Hepatocyte (in vitro differentiated cells): ENCODE results near the gene TRIM21. TPM values are rescaled to one million over a fixed set of nuclear protein-coding genes. Genes with fewer than 3 reads are reported as not detected.

Experiments
- polyA plus RNA-seq: library from polyadenylated mRNA; unstranded; fragments of >200 nt; fragmentation: Nextera tagmentation; extraction: Ambion mirVana; gene quantifications from 2 replicates; pipeline ENCODE4 v1.2.1, GENCODE V29; 2016
- total RNA-seq: library from RNA; depleted of rRNA; stranded (reverse); fragments of >200 nt; gene quantifications from 2 replicates; pipeline ENCODE4 v1.2.3, GENCODE V29; 2014

TRIM21 gene
- total and polyA plus RNA-seq, 2 experiments from 2014 or later: 15.7 to 22.5 TPM

Other genes starting within 250 kb of the TRIM21 start
- gene OR52B4, start 25.3 kb downstream of the TRIM21 start, total RNA-seq: not detected in 2 replicates
- gene OR52B4, start 25.3 kb downstream of the TRIM21 start, polyA plus RNA-seq: not detected in 2 replicates
- not detected in 2 replicates for gene OR52K2, start 55.6 kb upstream of the TRIM21 start, total RNA-seq
- gene OR52K2, start 55.6 kb upstream of the TRIM21 start, polyA plus RNA-seq: not detected in 2 replicates
- gene OR52K1, start 88.9 kb upstream of the TRIM21 start, total RNA-seq: 0.04 and 0.07 TPM in 2 replicates
- not detected in 2 replicates for gene OR52K1, start 88.9 kb upstream of the TRIM21 start, polyA plus RNA-seq
- 0.27 TPM in 1 of 2 replicates, not detected in the other for gene OR52M1, start 151.5 kb upstream of the TRIM21 start, total RNA-seq
- not detected in 2 replicates for gene OR52M1, start 151.5 kb upstream of the TRIM21 start, polyA plus RNA-seq
- gene OR52I2, start 188.0 kb upstream of the TRIM21 start, total RNA-seq: not detected in 2 replicates
- not detected in 2 replicates for gene OR52I2, start 188.0 kb upstream of the TRIM21 start, polyA plus RNA-seq
- gene OR52I1, start 200.3 kb upstream of the TRIM21 start, total RNA-seq: not detected in 2 replicates
- not detected in 2 replicates for gene OR52I1, start 200.3 kb upstream of the TRIM21 start, polyA plus RNA-seq
- 16.1 and 19.8 TPM in 2 replicates for gene TRIM68, start 214.5 kb upstream of the TRIM21 start, total RNA-seq
- 5.9 and 8.3 TPM in 2 replicates for gene TRIM68, start 214.5 kb upstream of the TRIM21 start, polyA plus RNA-seq
- not detected in 2 replicates for gene OR51D1, start 243.8 kb upstream of the TRIM21 start, total RNA-seq
- not detected in 2 replicates for gene OR51D1, start 243.8 kb upstream of the TRIM21 start, polyA plus RNA-seq